CD4-positive, alpha-beta T cell treated with Interleukin-12 subunit alpha and Interleukin-12 subunit beta, for 1 hour (primary cell): Measurements from ENCODE around the gene CER1.
A peak's percentile ranks its signal among the peaks of the same experiment; 100 is the strongest.
"Not testable (repeated sequence)": the region's sequence is repeated elsewhere in the genome, so short reads cannot be mapped to it uniquely, and the experiment has no call there.

Source experiments
- DNase-seq: peaks from one replicate; pipeline ENCODE4 v3.0.0-alpha.2; 2020

CER1 gene

DNA sequence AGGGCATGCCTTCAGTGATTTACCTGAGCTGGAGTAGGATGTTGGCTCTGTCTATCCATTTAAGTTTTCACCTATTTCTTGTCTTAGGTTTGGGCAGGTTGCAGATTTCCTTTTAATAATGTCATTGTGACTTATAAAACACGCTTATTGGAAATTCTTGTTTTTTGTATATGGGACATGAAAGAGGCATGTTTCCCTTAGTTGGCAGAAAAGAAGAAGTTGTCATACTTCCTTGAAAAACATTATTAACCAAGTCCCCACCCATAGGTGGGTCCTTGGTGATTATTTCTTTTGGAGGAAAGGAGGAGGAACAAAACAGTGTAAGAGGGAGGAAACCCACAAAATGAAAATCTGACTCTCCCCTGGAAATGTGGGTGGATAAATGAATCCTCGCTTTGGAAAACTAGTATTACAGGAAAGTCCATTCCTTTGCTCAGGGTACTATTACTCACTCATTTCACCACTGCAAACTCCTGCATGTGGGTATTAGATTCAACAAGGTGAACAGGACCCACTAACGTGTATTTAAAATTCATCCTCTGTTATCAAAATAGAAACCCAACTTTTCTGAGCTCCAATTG, 9.3 kb downstream of the CER1 start:
- no peak for DNase-seq

DNA sequence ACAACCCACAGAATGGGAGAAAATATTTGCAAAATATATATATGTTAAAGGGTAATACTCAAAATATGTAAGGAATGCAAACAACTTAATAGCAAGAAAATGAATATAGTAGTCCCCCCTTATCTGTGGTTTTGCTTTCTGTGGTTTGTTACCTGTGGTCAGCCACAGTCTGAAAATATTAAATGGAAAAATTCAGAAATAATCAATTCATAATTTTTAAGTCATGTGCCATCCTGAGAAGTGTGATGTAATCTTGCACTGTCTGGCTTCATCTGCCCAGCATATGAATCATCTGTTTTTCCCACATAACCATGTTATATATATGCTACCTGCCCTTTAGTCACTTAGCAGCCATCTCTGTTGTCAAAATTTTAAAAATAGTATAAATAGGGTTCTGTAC, 11.7 kb downstream of the CER1 start:
- DNase-seq: no peak

DNA sequence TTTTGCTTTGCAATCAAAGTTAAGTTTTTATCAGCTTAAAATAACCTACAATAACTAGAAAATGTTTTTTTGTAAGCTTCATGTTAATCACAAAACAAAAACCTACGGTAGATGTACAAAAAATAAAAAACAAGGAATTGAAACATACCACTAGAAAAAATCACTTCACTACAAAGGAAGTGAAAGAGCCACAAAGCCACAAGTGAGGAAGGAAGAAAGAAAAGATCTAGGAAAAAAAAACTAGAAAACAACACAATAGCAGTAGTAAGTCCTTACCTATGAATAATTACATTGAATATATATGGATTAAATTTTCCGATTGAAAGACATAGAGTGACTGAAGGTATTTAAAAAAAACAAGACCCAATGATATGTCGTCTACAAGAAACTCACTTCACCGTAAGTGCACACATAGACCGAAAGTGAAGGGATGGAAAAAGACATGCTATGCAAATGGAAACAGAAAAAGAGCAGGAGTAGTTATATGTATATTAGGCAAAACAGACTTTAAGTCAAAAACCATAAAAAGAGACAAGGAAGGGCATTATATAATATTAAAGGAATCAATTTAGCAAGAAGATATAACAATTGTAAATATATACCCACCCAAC, 15.9 kb downstream of the CER1 start:
- DNase-seq: no peak

DNA sequence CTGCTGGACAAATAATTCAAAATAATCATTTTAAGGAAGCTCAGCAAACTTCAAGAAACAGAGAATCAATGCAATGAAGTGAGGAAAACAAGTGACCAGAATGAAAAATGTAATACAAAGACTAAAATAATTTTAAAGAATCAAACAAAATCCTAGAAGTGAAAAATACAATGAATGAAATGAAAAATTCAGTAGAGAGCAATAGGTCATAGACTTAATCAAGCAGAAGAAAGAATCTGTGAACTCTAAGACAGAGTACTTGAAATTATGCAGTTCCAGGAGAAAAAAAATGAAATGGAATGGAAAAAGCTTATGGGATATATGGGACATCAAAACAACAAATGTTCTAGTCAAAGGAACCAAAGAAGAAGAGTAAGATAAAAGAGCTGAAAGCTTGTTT, 17.5 kb downstream of the CER1 start:
- DNase-seq: no peak

- no peak for DNase-seq
Measured at GRCh38 chr9:14704281-14704680, 18.3 kb downstream of the CER1 start.

DNA sequence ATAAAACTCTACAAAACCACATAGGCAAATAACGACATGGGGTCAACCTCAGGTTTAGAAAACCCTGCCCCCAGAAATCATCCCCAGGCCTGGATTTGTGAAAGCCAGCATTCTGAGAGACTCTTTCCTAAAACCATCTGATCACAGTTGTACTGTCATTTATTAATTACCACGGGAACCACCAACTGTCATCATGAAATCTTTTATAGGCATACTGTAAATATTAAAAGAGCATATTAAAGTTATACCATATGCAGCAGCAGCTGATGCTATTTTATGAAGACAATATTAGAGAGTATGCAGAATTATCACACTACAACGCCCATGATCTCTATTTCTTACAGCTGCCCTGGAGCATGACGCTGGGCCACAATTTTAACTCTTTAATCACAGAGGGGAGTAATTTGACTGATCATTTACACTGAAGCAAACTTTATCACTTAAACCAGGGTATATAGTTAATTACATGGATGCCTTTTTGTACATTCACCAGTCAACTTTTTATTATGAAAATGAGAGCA, 20.3 kb downstream of the CER1 start:
- no peak for DNase-seq

DNA sequence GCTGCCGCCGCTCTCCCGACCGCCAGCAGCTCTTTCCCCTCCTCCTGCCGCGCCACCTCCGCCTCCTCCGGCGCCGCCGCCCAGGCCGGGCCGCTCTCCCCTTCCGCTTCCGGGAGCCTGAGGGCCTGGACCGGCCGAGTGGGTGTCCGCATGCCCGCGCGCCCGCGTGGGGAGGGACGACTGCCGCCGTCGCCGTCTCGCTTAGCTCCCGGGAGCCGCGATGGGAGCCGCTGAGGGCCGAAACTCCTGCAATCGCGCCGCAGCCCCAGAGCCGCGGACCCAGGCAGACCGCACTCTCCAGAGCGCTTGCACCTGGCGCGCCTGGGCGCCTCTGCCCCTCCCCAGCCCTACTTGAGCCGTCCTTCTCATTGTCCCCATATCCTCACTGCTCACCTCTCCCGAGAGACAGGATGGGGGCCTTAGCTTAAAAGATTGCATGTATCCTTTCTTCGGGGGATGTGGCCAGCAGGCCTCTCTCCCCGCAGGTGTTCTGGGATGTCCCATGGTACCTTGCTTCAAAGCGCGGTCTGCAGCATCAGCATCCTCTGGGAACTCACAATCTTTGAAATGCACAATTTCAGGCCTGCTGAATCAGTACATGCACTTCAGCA, 29.2 kb downstream of the CER1 start, which contains the start of gene ZDHHC21:
ZDHHC21 (minus strand) TSS at position 182 of the 611 bp plus-strand sequence. CDS start 19,092 bp downstream, outside the sequence.
- DNase-seq: peak; percentile 58

DNA sequence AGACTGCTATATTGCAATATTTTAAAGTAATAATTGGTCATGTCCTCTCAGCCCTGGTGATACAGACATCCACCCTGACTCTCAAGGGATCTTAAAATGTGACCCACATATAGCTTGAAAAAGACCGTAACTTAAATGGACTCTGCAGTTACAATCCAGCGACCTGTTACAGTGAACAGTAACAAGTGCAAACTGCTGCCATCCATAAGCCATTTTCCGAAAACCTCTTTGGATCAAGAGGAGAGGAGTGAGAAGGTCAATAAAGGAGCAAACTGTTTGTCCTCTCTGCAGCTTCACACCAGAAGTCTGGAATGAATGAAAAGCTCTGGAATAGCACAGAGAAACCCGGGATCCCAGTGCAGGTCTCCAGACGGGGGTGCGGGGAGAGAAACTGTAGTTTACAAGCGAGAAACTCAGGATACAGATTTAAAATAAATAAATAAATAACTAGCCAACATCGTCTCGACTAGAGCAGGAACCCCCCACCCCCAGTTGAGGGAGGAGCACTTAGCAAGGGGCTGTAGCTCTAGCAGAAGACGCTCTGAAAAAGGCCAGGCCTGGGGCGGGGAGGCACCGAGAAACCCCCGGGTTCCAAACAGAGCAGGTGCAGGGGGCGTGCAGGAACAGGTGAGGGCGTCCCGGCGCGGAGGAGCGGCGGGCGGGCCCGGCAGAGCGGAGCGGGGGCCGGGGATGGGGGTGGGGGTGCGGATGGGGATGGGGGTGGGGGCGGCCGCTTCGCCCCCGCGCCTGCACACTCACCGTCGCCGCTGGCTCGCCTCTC, 29.9 kb downstream of the CER1 start:
- DNase-seq: no peak

- DNase-seq: no peak
Measured at GRCh38 chr9:14690948-14691730, 31.4 kb downstream of the CER1 start.

- DNase-seq: no peak
Measured at GRCh38 chr9:14687042-14687719, 35.4 kb downstream of the CER1 start.

GRCh38 chr9:14686168-14686567, 36.4 kb downstream of the CER1 start:
- DNase-seq: no peak

DNA sequence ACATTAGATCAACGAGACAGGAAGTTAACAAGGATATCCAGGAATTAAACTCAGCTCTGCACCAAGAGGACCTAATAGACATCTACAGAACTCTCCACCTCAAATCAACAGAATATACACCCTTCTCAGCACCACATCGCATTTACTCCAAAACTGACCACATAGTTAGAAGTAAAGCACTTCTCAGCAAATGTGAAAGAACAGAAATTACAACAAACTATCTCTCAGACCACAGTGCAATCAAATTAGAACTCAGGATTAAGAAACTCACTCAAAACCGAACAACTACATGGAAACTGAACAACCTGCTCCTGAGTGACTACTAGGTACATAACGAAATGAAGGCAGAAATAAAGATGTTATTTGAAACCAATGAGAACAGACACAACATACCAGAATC, 39.9 kb downstream of the CER1 start:
- DNase-seq: not testable (repeated sequence)

- DNase-seq: no peak
Measured at GRCh38 chr9:14678776-14679175, 43.8 kb downstream of the CER1 start.

DNA sequence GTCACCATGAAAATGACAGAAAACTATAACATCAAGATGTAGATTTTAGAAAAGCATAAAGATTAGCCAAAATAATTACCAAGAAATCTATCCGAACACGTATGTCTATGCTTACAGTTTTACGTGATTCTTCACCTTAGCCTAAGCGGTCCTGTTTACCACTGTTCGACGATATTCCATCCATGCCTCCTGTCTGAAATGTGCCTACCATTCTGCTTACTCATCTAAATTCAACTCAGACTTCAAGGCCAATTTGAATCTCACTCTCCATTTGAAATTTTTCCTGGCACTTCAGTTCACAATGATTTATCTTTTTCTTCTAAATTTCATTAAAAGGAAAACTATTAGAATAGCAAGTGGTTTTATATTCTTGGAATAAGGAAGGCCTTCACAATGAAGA, 44.7 kb downstream of the CER1 start:
- DNase-seq: no peak

DNA sequence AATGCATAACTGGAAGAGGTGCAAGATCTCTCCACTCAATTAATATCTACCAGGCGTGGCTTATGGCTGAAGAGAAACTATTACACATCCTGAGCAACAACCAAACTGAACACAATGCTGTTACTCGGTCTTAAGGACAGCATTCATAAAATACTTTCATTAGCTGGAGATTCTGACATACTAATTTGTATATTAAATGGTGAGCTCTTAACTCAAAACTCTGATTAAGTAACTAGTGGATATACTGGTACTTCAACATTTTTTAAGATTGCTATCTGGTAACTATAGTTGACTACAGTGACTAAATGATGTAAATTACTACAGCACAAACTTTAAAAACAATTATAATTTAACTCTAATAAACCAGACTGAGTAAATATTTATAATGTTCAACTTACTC, 45.1 kb downstream of the CER1 start:
- no peak for DNase-seq

DNA sequence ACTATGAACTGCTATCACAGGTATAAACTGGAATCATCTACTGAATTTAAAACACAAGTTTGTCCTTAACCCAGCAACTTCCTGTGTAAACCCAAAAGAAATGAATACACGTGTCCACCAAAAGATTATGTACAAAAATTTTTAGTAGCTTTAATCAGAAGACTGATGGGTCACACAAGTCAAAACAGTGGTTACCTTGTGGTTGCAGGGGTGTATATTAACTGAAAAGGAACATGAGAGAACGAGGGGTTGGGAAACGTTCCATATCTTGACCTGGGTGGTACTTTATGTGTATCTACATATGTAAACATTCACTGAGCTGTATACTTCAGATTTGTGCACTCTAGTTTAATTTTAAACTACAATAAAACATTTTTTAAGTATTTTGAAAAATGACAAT, 47.9 kb downstream of the CER1 start:
- DNase-seq: no peak

DNA sequence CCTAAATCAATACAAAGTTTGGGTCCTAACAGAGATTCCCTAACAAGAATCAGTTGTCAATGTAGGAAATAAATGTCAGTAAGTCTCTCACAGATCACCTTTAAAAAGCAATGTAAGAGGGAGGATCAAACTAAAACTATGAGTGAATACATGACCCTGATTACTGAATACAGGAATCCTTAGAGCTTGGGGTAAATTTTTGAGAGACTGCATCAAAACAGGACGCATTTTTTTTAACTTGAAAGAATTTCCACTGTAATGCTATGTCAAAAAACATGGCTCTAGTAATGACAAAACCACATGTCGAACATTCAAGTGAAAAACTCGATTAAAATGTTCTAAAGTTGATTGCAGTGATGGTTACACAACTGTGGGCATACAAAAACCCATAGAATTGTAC, 51.2 kb downstream of the CER1 start:
- no peak for DNase-seq

GRCh38 chr9:14670718-14671117, 51.8 kb downstream of the CER1 start:
- DNase-seq: no peak
